Neural cell (in vitro differentiated cells): Measurements from ENCODE around the gene ZBTB46. TPM values are rescaled to one million over a fixed set of nuclear protein-coding genes. Genes with fewer than 3 reads are reported as not detected.
"Not testable (repeated sequence)": the region's sequence is repeated elsewhere in the genome, so short reads cannot be mapped to it uniquely, and the experiment has no call there.

Source experiments
- H2AFZ ChIP-seq: fragments of 200-600, 300-800 bp; sonication (generic), shearing (Covaris generic); 2 replicates; pipeline ENCODE4 v1.6.0; 2014; ENCODE audit warnings: low read depth, mild to moderate bottlenecking, antibody characterized with exemption, low read length, moderate library complexity
- H3F3A ChIP-seq: fragments of 200-600 bp; shearing (Covaris generic); 2 replicates; pipeline ENCODE4 v1.6.1; 2016; ENCODE audit warnings: mild to moderate bottlenecking, moderate library complexity, mixed read lengths, antibody characterized with exemption, low read length; ENCODE audit not compliant: insufficient read depth, poor library complexity, severe bottlenecking
- H3K27ac ChIP-seq: fragments of 200-600, 300-800 bp; sonication (generic), shearing (Covaris generic); 2 replicates; pipeline ENCODE4 v1.5.1; 2014; ENCODE audit warnings: mild to moderate bottlenecking, low read length, moderate library complexity
- H3K27me3 ChIP-seq: fragments of 300-800, 200-600 bp; sonication (generic), shearing (Covaris generic); 2 replicates; pipeline ENCODE4 v1.6.0; 2014; ENCODE audit warnings: mild to moderate bottlenecking, low read depth, low read length, moderate library complexity; ENCODE audit not compliant: insufficient read depth
- H3K36me3 ChIP-seq: fragments of 300-800, 200-600 bp; sonication (generic), shearing (Covaris generic); 2 replicates; pipeline ENCODE4 v1.5.1; 2014; ENCODE audit warnings: mild to moderate bottlenecking, antibody characterized with exemption, low read length, moderate library complexity; ENCODE audit not compliant: insufficient read depth
- H3K4me2 ChIP-seq: fragments of 300-800, 200-600 bp; sonication (generic), shearing (Covaris generic); 2 replicates; pipeline ENCODE4 v1.6.0; 2014; ENCODE audit warnings: mild to moderate bottlenecking, low read length
- H3K4me3 ChIP-seq: fragments of 300-800, 200-600 bp; sonication (generic), shearing (Covaris generic); 2 replicates; pipeline ENCODE4 v1.5.1; 2014; ENCODE audit warnings: mild to moderate bottlenecking, low read length, moderate library complexity
- H3K79me2 ChIP-seq: fragments of 200-600 bp; shearing (Covaris generic); replicated peaks from 2 replicates; pipeline ENCODE4 v1.6.0; 2014; ENCODE audit warnings: mild to moderate bottlenecking, low read length, moderate library complexity; ENCODE audit not compliant: insufficient read depth
- H3K9ac ChIP-seq: fragments of 300-800, 200-600 bp; sonication (generic), shearing (Covaris generic); 2 replicates; pipeline ENCODE4 v1.6.1; 2016; ENCODE audit warnings: mild to moderate bottlenecking, low read length, mixed read lengths
- H3K9me2 ChIP-seq: fragments of 200-600 bp; shearing (Covaris generic); 2 replicates; pipeline ENCODE4 v1.6.1; 2016; ENCODE audit warnings: mild to moderate bottlenecking, low read length, mixed read lengths; ENCODE audit not compliant: insufficient read depth
- H3K9me3 ChIP-seq: fragments of 200-600, 300-800 bp; sonication (generic), shearing (Covaris generic); 2 replicates; pipeline ENCODE4 v1.6.1; 2016; ENCODE audit warnings: mild to moderate bottlenecking, mixed run types, low read length, moderate library complexity, mixed read lengths
- H4K20me1 ChIP-seq: fragments of 200-600 bp; shearing (Covaris generic); 2 replicates; pipeline ENCODE4 v1.6.1; 2016; ENCODE audit warnings: mild to moderate bottlenecking, mixed run types; ENCODE audit not compliant: insufficient read depth
- EP300 ChIP-seq: fragments of 450-650 bp; conservative IDR thresholded peaks from 2 replicates; pipeline ENCODE4 v1.6.1; 2014; ENCODE audit warnings: antibody characterized with exemption, mild to moderate bottlenecking, moderate library complexity; ENCODE audit not compliant: poor library complexity, severe bottlenecking
- EZH2 ChIP-seq: fragments of 200-600, 300-800 bp; shearing (Covaris generic), sonication (generic); IDR thresholded peaks from 2 replicates; pipeline ENCODE4 v1.6.1; 2014; ENCODE audit warnings: antibody characterized with exemption, low read length, borderline replicate concordance, mild to moderate bottlenecking; ENCODE audit not compliant: insufficient read depth, poor library complexity, severe bottlenecking
- MXI1 ChIP-seq: fragments of 450-650 bp; conservative IDR thresholded peaks from 2 replicates; pipeline ENCODE4 v1.6.1; 2014; ENCODE audit warnings: antibody characterized with exemption, mild to moderate bottlenecking; ENCODE audit not compliant: poor library complexity, severe bottlenecking
- POLR2AphosphoS5 ChIP-seq: IDR thresholded peaks from 2 replicates; pipeline ENCODE4 v1.6.1; 2012
- RAD21 ChIP-seq: fragments of 450-650 bp; conservative IDR thresholded peaks from 2 replicates; pipeline ENCODE4 v1.6.1; 2014; ENCODE audit warnings: antibody characterized with exemption, mild to moderate bottlenecking, moderate library complexity
- SMC3 ChIP-seq: fragments of 450-650 bp; conservative IDR thresholded peaks from 2 replicates; pipeline ENCODE4 v1.6.1; 2014; ENCODE audit warnings: antibody characterized with exemption, mild to moderate bottlenecking, moderate library complexity; ENCODE audit not compliant: poor library complexity
- TAF1 ChIP-seq: IDR thresholded peaks from 2 replicates; pipeline ENCODE4 v1.6.1; 2012; ENCODE audit warnings: low read depth
- polyA plus RNA-seq: library from polyadenylated mRNA; depleted of rRNA; stranded (reverse); fragments of >200 nt; gene quantifications from 2 replicates; pipeline ENCODE4 v1.2.3, GENCODE V29; 2014
- TF ChIP-seq, protein P1 (sequence below): fragments of 450-650 bp; IDR thresholded peaks from 2 replicates; pipeline ENCODE4 v1.5.1; 2014; ENCODE audit warnings: antibody characterized with exemption, mild to moderate bottlenecking, moderate library complexity; ENCODE audit not compliant: poor library complexity, severe bottlenecking
- TF ChIP-seq, protein P2 (sequence below): IDR thresholded peaks from 2 replicates; pipeline ENCODE4 v1.6.1; 2012; ENCODE audit warnings: borderline replicate concordance

ZBTB46 gene
- polyA plus RNA-seq, 1 donor from 2014 or later: 15.0 TPM

- H3K27ac ChIP-seq: no peak overlapping the region
- no peaks in the 10 kb centered on the region for H3K9me2 ChIP-seq
- H4K20me1 ChIP-seq: no peaks in the 10 kb centered on the region
- H2AFZ ChIP-seq: no peak overlapping the region
- no peak overlapping the region for H3K4me2 ChIP-seq
- H3K4me3 ChIP-seq: no peak overlapping the region
- no peak overlapping the region for H3K9ac ChIP-seq
- no peaks in the 10 kb centered on the region for H3K36me3 ChIP-seq
- no peaks in the 10 kb centered on the region for H3K79me2 ChIP-seq
- no peaks in the 10 kb centered on the region for H3K9me3 ChIP-seq
- TF ChIP-seq, protein P1, sequence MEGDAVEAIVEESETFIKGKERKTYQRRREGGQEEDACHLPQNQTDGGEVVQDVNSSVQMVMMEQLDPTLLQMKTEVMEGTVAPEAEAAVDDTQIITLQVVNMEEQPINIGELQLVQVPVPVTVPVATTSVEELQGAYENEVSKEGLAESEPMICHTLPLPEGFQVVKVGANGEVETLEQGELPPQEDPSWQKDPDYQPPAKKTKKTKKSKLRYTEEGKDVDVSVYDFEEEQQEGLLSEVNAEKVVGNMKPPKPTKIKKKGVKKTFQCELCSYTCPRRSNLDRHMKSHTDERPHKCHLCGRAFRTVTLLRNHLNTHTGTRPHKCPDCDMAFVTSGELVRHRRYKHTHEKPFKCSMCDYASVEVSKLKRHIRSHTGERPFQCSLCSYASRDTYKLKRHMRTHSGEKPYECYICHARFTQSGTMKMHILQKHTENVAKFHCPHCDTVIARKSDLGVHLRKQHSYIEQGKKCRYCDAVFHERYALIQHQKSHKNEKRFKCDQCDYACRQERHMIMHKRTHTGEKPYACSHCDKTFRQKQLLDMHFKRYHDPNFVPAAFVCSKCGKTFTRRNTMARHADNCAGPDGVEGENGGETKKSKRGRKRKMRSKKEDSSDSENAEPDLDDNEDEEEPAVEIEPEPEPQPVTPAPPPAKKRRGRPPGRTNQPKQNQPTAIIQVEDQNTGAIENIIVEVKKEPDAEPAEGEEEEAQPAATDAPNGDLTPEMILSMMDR: no peak
- TF ChIP-seq SMC3 (no peak), EP300 (no peak), EZH2 (no peak), TAF1 (no peak), MXI1 (no peak), RAD21 (no peak), POLR2AphosphoS5 (no peak)
- TF ChIP-seq, protein P2, sequence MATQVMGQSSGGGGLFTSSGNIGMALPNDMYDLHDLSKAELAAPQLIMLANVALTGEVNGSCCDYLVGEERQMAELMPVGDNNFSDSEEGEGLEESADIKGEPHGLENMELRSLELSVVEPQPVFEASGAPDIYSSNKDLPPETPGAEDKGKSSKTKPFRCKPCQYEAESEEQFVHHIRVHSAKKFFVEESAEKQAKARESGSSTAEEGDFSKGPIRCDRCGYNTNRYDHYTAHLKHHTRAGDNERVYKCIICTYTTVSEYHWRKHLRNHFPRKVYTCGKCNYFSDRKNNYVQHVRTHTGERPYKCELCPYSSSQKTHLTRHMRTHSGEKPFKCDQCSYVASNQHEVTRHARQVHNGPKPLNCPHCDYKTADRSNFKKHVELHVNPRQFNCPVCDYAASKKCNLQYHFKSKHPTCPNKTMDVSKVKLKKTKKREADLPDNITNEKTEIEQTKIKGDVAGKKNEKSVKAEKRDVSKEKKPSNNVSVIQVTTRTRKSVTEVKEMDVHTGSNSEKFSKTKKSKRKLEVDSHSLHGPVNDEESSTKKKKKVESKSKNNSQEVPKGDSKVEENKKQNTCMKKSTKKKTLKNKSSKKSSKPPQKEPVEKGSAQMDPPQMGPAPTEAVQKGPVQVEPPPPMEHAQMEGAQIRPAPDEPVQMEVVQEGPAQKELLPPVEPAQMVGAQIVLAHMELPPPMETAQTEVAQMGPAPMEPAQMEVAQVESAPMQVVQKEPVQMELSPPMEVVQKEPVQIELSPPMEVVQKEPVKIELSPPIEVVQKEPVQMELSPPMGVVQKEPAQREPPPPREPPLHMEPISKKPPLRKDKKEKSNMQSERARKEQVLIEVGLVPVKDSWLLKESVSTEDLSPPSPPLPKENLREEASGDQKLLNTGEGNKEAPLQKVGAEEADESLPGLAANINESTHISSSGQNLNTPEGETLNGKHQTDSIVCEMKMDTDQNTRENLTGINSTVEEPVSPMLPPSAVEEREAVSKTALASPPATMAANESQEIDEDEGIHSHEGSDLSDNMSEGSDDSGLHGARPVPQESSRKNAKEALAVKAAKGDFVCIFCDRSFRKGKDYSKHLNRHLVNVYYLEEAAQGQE: no peak
- H3K27me3 ChIP-seq: no peaks in the 10 kb centered on the region
- H3F3A ChIP-seq: no peaks in the 10 kb centered on the region
Measured at GRCh38 chr20:63854766-63855362, 23.8 kb upstream of the ZBTB46 start.

DNA sequence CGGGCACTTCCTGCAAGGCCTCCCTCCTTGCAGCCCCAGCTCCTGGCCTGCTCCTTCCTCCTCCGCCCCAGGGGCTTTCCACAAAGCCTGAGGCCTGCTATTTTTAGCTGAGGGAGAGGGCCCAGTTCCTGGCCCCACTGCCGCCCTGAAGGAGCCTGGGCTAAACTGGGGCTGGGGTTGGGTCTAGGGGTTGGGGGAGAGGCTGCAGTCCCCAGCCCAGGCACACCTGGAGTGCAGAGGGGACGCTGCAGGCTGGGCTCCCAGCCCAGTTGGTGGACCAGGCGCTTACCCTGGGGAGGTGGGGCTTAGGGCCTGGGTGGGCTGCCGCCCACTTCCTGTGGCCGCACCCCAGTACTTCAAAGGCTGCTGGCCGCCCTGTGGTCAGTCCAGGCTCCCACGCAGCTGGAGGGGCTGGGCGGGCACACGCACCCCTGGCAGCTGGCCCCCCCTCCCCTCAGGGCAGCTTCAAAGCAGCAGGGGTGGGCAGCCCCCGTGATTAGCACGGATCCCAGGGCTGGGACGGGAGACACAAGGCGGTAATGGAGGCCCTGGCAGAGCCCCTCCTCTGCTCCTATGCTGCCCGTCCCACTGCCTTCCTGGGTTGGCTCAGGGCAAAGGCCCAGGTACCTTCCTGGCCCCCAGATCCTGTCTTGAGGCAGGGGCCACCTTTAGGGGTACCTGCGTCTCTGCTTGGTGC lies 23.2 kb upstream of the ZBTB46 start:
- Histone ChIP-seq H3K27ac (no peak overlapping the region), H3K9me3 (no peaks in the 10 kb centered on the region), H2AFZ (no peak overlapping the region), H3K4me2 (no peak overlapping the region), H3F3A (no peaks in the 10 kb centered on the region), H3K4me3 (no peak overlapping the region), H3K9me2 (no peaks in the 10 kb centered on the region), H3K27me3 (no peaks in the 10 kb centered on the region), H4K20me1 (no peaks in the 10 kb centered on the region), H3K79me2 (no peaks in the 10 kb centered on the region), H3K36me3 (no peaks in the 10 kb centered on the region), H3K9ac (no peak overlapping the region)
- TF ChIP-seq TAF1: no peak
- TF ChIP-seq, protein P2: no peak
- TF ChIP-seq POLR2AphosphoS5: no peak
- no peak for TF ChIP-seq SMC3
- TF ChIP-seq EZH2: no peak
- no peak for TF ChIP-seq MXI1
- TF ChIP-seq RAD21: no peak
- TF ChIP-seq EP300: no peak

- not testable (repeated sequence) for H2AFZ ChIP-seq, H3K9ac ChIP-seq, H3K4me3 ChIP-seq, H4K20me1 ChIP-seq, H3K79me2 ChIP-seq, H3K9me3 ChIP-seq, H3K4me2 ChIP-seq, H3K27ac ChIP-seq, H3F3A ChIP-seq, H3K36me3 ChIP-seq, H3K9me2 ChIP-seq, H3K27me3 ChIP-seq
Measured at GRCh38 chr20:63853733-63854068, 22.6 kb upstream of the ZBTB46 start.
